Lung microvascular endothelial cell (primary cell): ENCODE measurements around the gene BCAS4. TPM values are rescaled to one million over a fixed set of nuclear protein-coding genes. Genes with fewer than 3 reads are reported as not detected.

Experiments
- DNase-seq, 2 donors: peaks; one replicate each; pipeline versions ENCODE4 v3.0.0 to v3.0.0-alpha.2; 2010; ENCODE audit warnings: low read depth in 2 of 2
- total RNA-seq: library from RNA; depleted of rRNA; stranded (reverse); fragments of >200 nt; gene quantifications from 2 replicates; pipeline ENCODE4 v1.2.1, GENCODE V29; 2014

BCAS4 gene
- total RNA-seq, 1 donor from 2014 or later: 0.60 TPM

DNA sequence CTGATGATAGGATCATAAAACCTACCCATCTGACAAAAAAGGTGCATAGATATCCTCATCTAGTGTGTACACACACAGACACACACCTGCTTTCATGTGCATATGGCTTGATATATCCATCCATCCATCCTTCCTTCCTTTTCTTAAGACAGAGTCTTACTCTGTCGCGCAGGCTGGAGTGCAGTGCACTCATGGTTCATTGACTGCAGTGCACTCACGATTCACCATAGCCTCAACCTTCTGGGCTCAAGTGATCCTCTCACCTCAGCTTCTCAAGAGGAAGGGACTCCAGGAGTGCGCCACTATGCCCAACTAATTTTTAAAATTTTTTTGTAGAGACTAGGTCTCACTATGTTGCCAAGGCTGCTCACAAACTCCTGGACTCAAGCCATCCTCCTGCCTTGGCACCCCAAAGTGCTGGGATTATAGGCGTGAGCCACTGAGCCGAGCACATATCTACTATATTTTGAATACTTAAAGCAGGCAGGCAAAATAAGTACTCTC is 109.3 kb downstream of the BCAS4 start:
- no peak for DNase-seq

DNA sequence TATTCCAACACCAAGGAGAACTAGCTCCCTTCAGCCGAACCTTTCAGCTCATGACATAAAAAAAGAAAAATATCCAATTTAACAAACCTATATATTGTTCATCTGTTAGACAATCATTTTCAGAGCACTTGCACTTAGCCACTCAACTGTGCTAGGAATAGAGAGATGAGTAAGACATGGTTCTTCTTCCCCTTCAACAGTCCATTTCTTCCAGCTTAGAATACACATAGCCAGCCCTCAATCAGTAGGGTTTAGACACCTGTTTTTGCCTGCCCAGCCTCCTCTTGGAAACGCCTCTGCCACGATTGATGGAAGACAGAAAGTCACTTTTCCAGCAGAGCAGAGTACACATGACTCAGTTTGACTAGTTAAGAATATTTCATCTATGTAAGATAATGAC is 114.6 kb downstream of the BCAS4 start:
- DNase-seq: no peak

DNA sequence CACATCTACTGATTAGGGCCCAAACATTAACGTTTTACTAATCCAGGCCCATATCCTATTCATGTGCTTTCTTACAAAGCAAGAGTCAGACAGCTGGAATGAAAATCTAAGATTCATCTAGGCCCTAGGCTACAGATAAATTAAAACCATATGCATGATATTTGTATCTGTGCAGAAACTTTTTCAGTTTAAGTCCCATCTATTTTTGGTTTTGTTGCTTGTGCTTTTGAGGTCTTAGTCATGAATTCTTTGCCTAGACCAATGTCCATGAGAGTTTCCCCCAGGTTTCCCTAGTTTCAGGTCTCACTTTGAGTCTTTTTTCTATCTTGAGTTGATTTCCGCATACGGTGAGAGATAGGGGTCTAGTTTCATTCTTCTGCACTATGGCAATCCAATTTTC is 116.2 kb downstream of the BCAS4 start:
- DNase-seq: no peak

DNA sequence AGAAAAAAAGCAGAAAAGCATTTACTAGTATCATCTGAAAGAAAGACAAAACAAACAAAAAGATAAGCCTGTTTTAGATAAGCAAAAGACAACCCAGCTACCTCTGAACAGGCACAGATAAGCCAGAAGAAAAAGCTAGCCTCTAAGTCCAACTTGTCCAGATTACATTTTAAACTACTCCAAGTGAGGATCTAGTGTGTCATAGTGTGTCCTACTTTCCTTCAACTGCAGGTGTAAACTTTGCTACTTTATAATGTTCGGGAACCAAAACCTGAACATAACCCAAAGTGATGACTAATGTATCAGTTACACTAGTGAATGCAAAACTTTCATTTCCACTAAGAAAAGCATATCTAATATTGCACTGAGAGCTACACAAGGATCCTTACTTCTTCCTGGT is 116.9 kb downstream of the BCAS4 start:
- DNase-seq: no peak

DNA sequence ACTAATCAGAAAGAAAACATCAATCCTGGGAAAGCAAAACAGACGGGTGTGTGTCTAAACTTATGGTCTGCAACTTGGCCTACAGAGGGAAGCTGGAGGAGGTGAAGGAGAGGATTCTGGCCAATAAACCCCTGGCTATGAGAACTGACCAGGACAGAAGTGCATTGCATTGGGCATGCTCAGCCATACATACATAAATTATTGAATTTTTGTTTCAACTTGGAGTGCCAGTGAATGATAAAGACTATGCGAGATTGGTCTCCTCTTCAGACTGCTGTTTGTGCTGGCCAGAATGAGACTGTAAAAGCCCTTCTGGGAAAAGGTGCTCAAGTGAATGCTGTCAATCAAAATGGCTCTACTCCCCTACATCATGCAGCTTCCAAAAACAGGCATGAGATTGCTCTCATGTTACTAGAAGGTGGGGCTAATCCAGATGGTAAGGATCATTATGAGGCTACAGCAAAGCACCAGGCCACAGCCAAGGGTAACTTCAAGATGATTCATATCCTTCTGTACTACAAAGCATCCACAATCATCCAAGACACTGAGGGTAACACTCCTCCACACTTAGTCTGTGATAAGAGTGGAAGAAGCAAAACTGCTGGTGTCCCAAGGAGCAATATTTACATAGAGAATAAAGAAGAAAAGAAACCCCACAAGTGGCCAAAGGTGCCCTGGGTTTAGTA is 119.0 kb downstream of the BCAS4 start:
- peak in 1 of 2 donors; percentile 83 for DNase-seq

DNA sequence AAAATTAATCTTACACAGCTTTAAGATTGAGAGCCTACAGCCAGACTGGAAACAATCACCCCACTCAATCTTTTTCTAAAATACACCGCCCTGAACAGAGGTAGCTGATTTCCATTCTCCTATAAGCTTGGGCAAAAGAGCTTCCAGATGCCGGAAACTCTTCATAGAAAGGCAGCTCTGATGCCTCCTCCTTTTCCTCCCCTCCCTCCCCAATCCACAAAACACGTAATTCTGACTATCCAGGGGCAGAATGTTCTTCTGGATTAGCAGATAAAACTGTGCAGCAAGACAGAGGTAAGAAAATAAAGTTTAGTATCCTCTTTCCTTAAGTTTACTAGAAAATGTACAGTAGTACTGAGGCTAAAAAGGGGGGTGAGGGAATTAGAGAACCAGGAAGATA is 120.6 kb downstream of the BCAS4 start:
- DNase-seq: peak; percentile 14 to 64

DNA sequence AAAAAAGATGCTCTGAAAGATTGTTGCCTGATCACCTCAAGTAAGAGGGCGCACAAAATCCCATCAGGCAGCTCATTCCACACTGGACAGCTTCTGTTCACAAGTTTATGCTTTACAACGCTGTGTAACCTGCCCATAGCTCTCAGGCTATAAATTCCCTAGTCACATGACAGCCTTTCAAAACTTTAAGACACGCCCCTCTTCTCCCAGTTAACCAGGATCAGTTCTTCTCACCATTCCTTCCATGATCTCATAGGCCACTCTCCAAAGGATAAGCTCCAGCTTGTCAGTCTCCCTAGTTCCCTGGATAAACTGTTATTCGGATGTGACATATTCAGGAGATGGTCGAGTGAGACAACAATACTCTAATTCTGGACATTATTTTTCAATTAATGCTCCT is 121.4 kb downstream of the BCAS4 start:
- DNase-seq: peak; percentile 23 to 51

DNA sequence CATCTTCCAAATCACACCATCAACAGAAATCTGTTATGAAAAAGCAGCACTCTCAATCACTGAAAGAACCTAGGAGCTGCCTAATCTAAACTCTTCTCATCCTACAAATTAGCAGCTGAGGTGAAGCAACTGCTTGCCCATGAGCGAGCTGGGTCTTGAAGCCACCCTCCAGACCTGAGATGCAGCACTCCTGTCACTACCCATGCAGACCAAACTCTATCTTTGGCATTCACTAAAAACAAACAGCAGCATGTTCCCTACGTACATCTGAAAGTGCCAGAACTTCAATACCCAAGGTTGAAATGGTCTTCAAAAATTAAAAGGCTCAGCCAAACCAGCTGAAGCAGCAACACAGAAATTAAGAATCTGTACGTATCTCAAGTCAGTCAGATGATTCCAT is 122.1 kb downstream of the BCAS4 start:
- no peak for DNase-seq

DNA sequence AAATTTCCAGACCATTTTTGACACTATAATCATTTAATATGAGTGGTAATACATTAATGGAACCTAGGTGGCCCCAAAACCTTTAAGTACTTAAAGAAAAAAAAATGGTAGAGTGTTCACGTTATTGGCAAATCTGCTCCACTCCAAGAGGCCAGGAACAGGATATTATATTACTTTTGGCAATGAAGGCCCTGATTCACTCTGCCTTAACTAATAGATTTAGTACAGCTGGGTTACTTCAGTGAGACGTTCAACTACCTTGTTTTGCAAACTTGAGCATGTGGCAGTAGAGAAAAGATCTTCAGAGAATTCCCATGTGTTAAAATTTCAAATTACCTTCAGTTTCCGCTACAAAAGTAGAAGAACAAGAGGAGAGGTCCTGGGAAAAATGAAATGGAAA is 123.5 kb downstream of the BCAS4 start:
- DNase-seq: no peak

DNA sequence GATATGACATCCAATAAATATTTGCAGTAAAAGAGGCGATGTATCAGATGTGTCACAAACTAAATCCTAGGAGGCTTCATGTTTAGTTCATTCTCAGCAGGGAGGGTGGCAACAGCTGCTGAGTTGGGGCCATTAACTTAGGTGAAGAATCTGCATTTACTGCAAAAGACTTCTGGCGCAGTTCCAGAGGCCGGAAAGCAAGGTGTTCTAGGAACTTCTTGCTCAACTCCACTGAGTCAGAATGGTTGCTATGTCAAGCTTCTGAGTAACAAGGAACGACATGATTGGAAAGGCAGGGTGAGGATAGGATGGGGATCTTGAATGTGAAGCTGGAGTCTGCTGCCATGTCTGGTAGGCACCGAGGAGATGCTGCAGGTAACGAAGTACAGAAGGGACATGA is 124.7 kb downstream of the BCAS4 start:
- DNase-seq: peak in 1 of 2 donors; percentile 66

DNA sequence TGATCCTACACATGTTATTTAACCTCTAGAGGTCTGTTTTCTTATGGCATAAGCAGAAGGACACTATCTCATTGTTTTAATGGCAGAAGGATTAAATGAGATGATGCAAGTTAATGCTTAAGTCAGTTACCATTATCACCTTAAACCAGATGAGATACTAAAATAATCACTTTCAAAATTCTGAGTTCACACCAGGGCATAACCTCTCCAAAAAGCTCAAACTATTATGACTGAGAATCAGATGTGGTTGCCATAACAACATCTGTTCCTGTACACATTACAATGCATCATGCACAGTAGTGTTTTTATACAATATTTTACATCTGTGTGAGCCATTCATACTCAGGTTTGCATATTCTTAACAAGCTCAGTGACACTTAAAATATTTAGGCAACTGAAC is 126.1 kb downstream of the BCAS4 start:
- peak; percentile 50 to 51 for DNase-seq

DNA sequence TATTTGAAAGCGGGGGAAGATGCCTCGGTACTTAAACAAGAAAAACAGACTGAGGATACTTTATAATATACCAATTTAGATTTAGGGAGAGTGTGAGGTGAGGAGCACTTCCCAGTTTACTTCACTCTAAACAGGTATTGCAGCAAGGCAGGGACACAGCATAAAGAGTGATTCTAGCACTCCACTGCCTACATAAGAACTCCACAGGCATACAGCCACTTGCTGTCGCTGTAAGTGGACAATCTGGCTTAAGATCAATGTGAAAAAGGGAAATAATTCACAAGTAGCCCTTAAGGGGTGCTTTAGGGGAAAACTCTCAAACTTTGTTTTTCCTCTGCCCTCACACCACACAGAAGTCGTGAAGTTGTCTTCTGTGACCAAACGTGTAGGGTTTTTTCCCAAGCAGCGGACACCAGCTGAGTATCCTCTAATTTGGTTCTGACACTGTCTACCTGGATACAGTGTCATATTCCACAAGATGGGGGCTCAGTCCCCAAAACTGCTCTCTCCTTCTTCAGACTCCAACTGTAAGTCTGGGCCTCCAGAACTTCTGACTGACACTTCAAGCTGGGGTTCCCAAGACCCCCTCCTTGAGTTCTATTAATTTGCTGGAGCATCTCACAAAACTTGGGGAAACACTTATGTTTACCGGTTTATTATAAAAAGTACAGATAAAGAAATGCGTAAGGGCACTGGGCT is 127.1 kb downstream of the BCAS4 start:
- no peak for DNase-seq

DNA sequence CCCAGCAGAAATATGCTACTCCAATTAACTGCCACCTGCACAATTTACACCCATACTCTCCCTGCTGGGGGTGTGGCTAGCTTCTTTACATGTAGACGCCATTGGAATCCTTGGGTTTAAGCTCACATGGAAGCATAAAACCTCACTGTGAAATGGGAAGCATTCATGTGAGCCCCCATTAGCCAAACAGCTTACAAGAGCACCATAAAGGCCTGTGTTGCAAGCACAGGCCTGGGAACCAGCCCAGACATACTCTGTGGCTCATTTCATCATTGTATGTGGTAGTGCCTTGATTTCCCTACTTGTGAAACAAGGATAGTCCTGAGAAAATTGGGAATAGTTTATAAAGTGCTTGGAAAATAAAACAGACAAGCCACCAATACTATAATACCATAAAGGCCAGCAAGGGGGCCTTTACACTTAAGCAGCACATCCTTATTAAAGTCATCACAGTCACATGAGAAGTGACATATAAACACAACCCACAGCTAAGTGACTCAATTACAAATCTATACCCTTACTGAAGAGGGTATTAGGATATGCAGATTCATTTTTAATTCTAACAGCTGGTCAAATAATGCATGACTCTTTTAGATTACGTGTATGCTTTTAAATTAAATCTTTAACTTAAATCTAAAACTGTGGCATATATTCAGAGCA is 129.5 kb downstream of the BCAS4 start:
- no peak for DNase-seq

DNA sequence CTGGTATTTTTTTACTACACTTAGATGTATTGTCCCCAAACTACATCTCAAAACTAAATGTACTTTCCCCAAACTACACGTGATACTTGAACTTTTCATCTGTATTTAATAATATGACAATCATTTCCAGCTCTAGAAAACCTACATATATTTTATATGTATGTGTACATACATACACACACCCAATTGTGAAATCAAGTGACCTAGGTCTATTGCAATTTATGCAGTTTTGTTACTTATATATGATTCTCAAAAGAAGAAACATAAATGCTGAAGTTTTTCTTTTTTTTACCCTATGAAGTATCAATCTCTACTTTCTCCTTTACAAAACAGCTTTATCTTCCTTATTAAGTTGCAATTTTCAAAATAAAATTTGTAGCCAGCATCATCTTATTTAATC is 131.7 kb downstream of the BCAS4 start:
- DNase-seq: no peak

Other genes with a start within 250 kb of the BCAS4 start
- gene RIPOR3, start 103.5 kb upstream of the BCAS4 start, total RNA-seq: 0.20 TPM in 1 of 2 replicates, not detected in the other
- gene PARD6B, start 63.5 kb upstream of the BCAS4 start, total RNA-seq: 0.20 and 0.22 TPM in 2 replicates
- gene ADNP, start 136.4 kb downstream of the BCAS4 start, total RNA-seq: 24.6 and 24.8 TPM in 2 replicates
- 41.6 and 43.3 TPM in 2 replicates for gene DPM1, start 163.5 kb downstream of the BCAS4 start, total RNA-seq
- 5.4 and 7.9 TPM in 2 replicates for gene MOCS3, start 163.8 kb downstream of the BCAS4 start, total RNA-seq
- gene KCNG1, start 228.0 kb downstream of the BCAS4 start, total RNA-seq: 2.2 and 2.4 TPM in 2 replicates